AG04449 (cell line): Measurements from ENCODE around the gene ACP3.
"Not testable (repeated sequence)": the region's sequence is repeated elsewhere in the genome, so short reads cannot be mapped to it uniquely, and the experiment has no call there.

Source experiments
- CTCF ChIA-PET: fragments of 350-600 bp; formaldehyde crosslinking; extraction: SDS; loops from one replicate; lab custom pipeline; 2021; ENCODE audit warnings: antibody characterized with exemption; lab: Yijun Ruan, JAX
- POLR2A ChIA-PET: fragments of 400-600, 350-600 bp; formaldehyde crosslinking; extraction: SDS; loops from one replicate; lab custom pipeline; 2020; ENCODE audit warnings: antibody characterized with exemption, inconsistent platforms; lab: Yijun Ruan, JAX
- DNase-seq: peaks from one replicate; pipeline ENCODE4 v3.0.0-alpha.2; 2010; ENCODE audit warnings: low read depth, low spot score
- H3K4me3 ChIP-seq: 2 replicates; pipeline ENCODE4 v1.5.1; 2011; ENCODE audit warnings: low read depth, mild to moderate bottlenecking, control low read depth, low read length
- TF ChIP-seq, protein P1 (sequence below): IDR thresholded peaks from one replicate; pipeline ENCODE4 v1.5.1; 2011; ENCODE audit warnings: mild to moderate bottlenecking, moderate library complexity, low read length, control low read depth, inconsistent platforms; ENCODE audit not compliant: insufficient read depth; ENCODE audit errors: missing control alignments

The ACP3 gene

DNA sequence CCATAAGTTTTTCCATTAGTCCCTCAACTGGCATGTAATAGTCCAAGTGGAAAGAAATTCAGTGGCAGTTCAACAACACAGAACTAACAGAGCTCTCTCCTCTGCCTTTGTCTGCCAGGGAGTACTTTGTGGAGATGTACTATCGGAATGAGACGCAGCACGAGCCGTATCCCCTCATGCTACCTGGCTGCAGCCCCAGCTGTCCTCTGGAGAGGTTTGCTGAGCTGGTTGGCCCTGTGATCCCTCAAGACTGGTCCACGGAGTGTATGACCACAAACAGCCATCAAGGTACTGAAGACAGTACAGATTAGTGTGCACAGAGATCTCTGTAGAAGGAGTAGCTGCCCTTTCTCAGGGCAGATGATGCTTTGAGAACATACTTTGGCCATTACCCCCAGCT lies 39.4 kb downstream of the ACP3 start:
- no peak for DNase-seq
- no peak overlapping the region for H3K4me3 ChIP-seq
- ChIA-PET CTCF (interaction anchor here (0.9 to 8.5 kb wide), 4 partner anchors 15 to 97 kb away, joined by 3 to 78 read pairs (median 10); no protein-coding TSS in a partner anchor), POLR2A (interaction anchor here (0.5 to 0.9 kb wide), 2 partner anchors 9 to 12 kb away, joined by 3 read pairs; no protein-coding TSS in a partner anchor)
- TF ChIP-seq, protein P1, sequence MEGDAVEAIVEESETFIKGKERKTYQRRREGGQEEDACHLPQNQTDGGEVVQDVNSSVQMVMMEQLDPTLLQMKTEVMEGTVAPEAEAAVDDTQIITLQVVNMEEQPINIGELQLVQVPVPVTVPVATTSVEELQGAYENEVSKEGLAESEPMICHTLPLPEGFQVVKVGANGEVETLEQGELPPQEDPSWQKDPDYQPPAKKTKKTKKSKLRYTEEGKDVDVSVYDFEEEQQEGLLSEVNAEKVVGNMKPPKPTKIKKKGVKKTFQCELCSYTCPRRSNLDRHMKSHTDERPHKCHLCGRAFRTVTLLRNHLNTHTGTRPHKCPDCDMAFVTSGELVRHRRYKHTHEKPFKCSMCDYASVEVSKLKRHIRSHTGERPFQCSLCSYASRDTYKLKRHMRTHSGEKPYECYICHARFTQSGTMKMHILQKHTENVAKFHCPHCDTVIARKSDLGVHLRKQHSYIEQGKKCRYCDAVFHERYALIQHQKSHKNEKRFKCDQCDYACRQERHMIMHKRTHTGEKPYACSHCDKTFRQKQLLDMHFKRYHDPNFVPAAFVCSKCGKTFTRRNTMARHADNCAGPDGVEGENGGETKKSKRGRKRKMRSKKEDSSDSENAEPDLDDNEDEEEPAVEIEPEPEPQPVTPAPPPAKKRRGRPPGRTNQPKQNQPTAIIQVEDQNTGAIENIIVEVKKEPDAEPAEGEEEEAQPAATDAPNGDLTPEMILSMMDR, result no peak

DNA sequence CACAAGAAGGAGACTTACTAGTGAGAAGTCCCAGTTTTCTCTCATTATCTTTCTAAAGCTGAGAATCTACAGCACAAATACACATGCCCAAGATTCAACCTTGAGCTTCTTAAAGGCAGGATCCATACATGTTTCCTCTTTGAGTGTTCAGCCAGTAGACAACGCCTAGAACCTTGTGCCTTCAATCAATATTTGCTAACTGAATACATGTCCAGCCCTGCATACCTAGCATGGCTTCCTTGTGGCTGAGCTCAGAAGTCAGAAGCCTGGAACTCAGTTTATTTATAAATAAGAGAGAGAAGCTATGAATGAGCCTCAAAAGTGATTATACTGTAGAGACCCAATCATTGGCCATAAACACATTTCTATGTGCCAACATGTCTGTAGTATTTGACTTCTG lies 43.5 kb downstream of the ACP3 start:
- no peak for DNase-seq
- H3K4me3 ChIP-seq, result no peak overlapping the region
- POLR2A ChIA-PET, result no interaction called here
- TF ChIP-seq, protein P1, result no peak
- CTCF ChIA-PET, result interaction anchor here (0.6 to 1.3 kb wide), 2 partner anchors 9 to 10 kb away, joined by 3 to 9 read pairs; no protein-coding TSS in a partner anchor

DNA sequence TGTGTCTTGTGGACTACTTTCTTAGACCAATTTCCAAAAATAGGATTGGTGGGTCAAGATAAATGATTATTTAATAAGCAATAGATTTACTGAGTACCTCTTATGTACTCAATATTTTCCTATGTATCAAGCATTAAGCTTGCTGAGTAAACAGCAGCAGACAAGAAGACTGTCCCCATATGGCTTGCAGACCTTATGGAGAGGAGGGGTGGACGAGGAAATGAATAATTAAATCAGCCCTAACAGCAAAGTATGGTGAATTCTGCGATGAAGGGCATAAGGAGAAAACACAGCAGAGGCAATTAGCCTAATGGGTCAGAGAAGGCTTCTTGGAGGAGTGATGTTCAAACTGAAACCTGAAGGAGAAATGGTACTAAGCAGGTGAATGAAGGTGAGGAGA lies 45.1 kb downstream of the ACP3 start:
- no peak overlapping the region for H3K4me3 ChIP-seq
- TF ChIP-seq, protein P1, result no peak
- POLR2A ChIA-PET, result no interaction called here
- no peak for DNase-seq
- CTCF ChIA-PET, result interaction anchor here (1.3 kb wide), 1 partner anchor 37 kb away, joined by 3 read pairs; no protein-coding TSS in a partner anchor

DNA sequence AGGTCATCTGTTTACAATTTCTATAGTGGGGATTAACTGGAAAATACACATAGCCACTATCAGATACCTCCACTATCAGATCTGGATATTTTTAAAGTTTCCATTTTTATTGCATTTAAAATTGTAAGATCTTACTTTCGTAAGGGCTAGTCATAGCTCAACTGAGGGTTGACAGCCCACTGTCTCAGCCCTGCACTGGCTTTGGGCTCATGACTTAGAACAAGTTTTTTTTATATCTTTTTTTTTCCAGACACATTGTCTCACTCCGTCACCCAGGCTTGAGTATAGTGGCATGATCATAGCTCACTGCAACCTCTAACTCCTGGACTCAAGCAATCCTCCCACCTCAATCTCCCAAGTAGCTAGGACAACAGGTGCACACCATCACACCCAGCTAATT lies 51.3 kb downstream of the ACP3 start:
- ChIA-PET CTCF (interaction anchor here (1.2 to 1.8 kb wide), 3 partner anchors 19 to 26 kb away, joined by 3 to 6 read pairs (median 3); no protein-coding TSS in a partner anchor), POLR2A (no interaction called here)
- TF ChIP-seq, protein P1, result no peak
- H3K4me3 ChIP-seq, result no peak overlapping the region
- no peak for DNase-seq

DNA sequence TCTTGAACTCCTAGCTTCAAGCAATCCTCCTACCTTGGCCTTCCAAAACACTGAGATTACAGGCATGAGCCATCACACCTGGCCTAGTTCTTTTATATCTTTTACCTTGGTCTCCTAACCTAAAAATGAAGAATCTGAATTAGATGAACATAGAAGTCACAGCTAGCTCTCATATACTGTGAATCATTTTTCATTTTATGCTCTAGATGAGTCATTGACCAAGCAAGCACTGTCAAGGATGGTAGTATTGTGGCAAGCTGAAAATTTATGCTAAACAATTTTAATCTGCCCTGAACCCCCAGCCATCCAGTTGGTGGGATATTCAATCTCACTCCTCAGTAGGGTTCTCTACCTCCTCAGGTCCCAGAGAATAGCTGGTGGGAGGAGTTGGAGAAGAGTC lies 51.8 kb downstream of the ACP3 start:
- H3K4me3 ChIP-seq, result no peak overlapping the region
- no peak for DNase-seq
- TF ChIP-seq, protein P1, result no peak
- POLR2A ChIA-PET, result no interaction called here
- CTCF ChIA-PET, result interaction anchor here (1.2 to 1.8 kb wide), 3 partner anchors 20 to 27 kb away, joined by 3 to 6 read pairs (median 3); no protein-coding TSS in a partner anchor

DNA sequence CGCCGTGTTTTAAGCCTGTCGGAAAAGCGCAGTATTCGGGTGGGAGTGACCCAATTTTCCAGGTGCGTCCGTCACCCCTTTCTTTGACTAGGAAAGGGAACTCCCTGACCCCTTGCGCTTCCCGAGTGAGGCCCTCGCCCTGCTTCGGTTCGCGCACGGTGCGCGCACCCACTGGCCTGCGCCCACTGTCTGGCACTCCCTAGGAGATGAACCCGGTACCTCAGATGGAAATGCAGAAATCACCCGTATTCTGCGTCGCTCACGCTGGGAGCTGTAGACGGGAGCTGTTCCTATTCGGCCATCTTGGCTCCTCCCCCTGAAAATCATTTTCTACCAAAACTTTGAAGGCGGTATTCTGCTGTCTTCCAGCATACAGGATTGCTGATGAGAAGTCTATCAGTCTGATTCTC lies 59.7 kb downstream of the ACP3 start:
- DNase-seq, H3K4me3 ChIP-seq, POLR2A ChIA-PET: not testable (repeated sequence)
- CTCF ChIA-PET, result interaction anchor here (1.7 kb wide), 1 partner anchor 23 kb away, joined by 6 read pairs; no protein-coding TSS in a partner anchor
